ENCODE data around the gene SLC25A46.
"Not testable (repeated sequence)": the region's sequence is repeated elsewhere in the genome, so short reads cannot be mapped to it uniquely, and the experiment has no call there.

SLC25A46 gene

GRCh38 chr5:110727025-110727314, 11.8 kb upstream of the SLC25A46 start:
- Histone ChIP-seq H3K27ac (no peak overlapping the region), H3K36me3 (no peaks in the 10 kb centered on the region), H3K27me3 (no peaks in the 10 kb centered on the region), H3K4me1 (peaks cover 0 to 10% (median 2%) of the 10 kb centered on the region in 4 donors), H3K9me3 (no peaks in the 10 kb centered on the region), H3K4me3 (peak overlapping the region; percentile 34 to 47)
- no peak for DNase-seq
- intact Hi-C loops (cut with DNase I; ENCODE audit: low total_unique reads) = no loop called here
- TF ChIP-seq, protein P1, sequence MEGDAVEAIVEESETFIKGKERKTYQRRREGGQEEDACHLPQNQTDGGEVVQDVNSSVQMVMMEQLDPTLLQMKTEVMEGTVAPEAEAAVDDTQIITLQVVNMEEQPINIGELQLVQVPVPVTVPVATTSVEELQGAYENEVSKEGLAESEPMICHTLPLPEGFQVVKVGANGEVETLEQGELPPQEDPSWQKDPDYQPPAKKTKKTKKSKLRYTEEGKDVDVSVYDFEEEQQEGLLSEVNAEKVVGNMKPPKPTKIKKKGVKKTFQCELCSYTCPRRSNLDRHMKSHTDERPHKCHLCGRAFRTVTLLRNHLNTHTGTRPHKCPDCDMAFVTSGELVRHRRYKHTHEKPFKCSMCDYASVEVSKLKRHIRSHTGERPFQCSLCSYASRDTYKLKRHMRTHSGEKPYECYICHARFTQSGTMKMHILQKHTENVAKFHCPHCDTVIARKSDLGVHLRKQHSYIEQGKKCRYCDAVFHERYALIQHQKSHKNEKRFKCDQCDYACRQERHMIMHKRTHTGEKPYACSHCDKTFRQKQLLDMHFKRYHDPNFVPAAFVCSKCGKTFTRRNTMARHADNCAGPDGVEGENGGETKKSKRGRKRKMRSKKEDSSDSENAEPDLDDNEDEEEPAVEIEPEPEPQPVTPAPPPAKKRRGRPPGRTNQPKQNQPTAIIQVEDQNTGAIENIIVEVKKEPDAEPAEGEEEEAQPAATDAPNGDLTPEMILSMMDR (IDR thresholded peaks at IDR 0.05) = no peak

DNA sequence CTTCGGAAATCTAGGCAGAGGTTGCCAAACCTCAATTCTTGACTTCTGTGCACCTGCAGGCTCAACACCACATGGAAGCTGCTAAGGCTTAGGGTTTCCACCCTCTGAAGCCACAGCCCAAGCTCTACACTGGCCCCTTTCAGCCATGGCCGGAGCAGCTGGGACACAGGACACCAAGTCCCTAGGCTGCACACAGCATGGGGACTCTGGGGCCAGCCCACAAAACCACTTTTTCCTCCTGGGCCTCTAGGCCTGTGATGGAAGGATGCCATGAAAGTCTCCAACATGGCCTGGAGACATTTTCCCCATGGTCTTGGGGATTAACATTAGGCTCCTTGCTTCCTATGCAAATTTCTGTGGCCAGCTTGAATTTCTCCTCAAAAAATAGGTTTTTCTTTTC, 7.3 kb upstream of the SLC25A46 start:
- DNase-seq; H3K27ac ChIP-seq; H3K9me3 ChIP-seq; H3K36me3 ChIP-seq; H3K4me3 ChIP-seq; H3K27me3 ChIP-seq; intact Hi-C loops (cut with DNase I; ENCODE audit: low total_unique reads); H3K4me1 ChIP-seq: not testable (repeated sequence)

DNA sequence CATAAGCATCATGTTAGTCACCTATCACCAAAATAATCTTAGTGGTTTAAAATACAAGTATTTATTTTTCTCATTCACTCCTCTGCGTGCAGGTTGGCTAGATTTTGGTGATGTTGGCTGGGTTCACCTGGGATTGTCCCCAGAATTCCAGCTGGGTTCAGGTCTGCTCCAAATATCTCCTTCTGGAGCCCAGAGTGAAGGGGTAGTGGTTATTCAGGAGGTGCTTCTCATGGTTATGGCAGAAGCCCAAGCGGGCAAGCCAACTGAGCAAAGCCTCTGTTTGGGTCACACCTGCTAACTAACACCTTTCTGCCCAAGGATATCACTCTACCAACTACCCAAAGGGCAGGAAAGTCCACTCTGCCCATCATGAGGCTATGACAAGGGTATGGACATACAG, 4.7 kb upstream of the SLC25A46 start:
- H3K27ac ChIP-seq = no peak overlapping the region
- H3K9me3 ChIP-seq = no peaks in the 10 kb centered on the region
- H3K4me1 ChIP-seq = peaks cover 0 to 4% (median 0%) of the 10 kb centered on the region in 4 donors
- TF ChIP-seq, protein P1 (IDR thresholded peaks at IDR 0.05) = no peak
- DNase-seq = no peak
- no peak overlapping the region for H3K4me3 ChIP-seq
- intact Hi-C loops (cut with DNase I; ENCODE audit: low total_unique reads) = no loop called here
- no peaks in the 10 kb centered on the region for H3K36me3 ChIP-seq
- no peaks in the 10 kb centered on the region for H3K27me3 ChIP-seq

GRCh38 chr5:110735556-110735955, 3.3 kb upstream of the SLC25A46 start:
- Histone ChIP-seq H3K27me3 (no peaks in the 10 kb centered on the region), H3K27ac (no peak overlapping the region), H3K4me3 (no peak overlapping the region), H3K9me3 (no peaks in the 10 kb centered on the region), H3K36me3 (no peaks in the 10 kb centered on the region), H3K4me1 (peaks cover 0 to 12% (median 10%) of the 10 kb centered on the region in 4 donors)
- TF ChIP-seq, protein P1 (IDR thresholded peaks at IDR 0.05) = no peak
- intact Hi-C loops (cut with DNase I; ENCODE audit: low total_unique reads) = no loop called here
- DNase-seq = no peak

DNA sequence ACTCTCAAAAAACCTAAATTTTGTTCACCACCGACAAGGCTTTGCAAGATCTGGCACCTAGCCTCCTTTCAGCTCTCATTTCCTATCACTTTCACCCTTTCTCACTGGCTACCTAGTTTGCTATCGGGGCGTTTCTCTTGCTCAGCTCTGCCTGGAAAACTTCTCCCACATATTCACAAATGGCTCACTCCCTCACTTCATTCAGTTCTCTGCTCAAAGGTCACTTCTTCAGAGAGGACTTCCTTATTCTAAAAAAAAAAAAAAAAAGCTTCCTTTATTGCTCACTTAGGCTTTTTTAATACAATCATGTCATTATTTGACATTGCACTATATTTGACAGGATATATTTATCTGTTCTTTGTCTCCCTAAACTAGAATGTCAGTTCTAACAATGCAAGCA, 2.1 kb upstream of the SLC25A46 start:
- Histone ChIP-seq H3K4me3 (no peak overlapping the region), H3K27ac (no peak overlapping the region), H3K27me3 (no peaks in the 10 kb centered on the region), H3K4me1 (peaks cover 0 to 23% (median 10%) of the 10 kb centered on the region in 4 donors), H3K9me3 (no peaks in the 10 kb centered on the region), H3K36me3 (no peaks in the 10 kb centered on the region)
- no peak for DNase-seq
- TF ChIP-seq, protein P1 (IDR thresholded peaks at IDR 0.05) = no peak
- intact Hi-C loops (cut with DNase I; ENCODE audit: low total_unique reads) = no loop called here

GRCh38 chr5:110738503-110738811, 350 bp upstream of the SLC25A46 start:
- TF ChIP-seq, protein P1 (IDR thresholded peaks at IDR 0.05) = no peak
- H3K9me3 ChIP-seq = no peaks in the 10 kb centered on the region
- intact Hi-C loops (cut with DNase I; ENCODE audit: low total_unique reads) = no loop called here
- no peaks in the 10 kb centered on the region for H3K27me3 ChIP-seq
- no peaks in the 10 kb centered on the region for H3K36me3 ChIP-seq
- DNase-seq = no peak
- peak overlapping the region; percentile 93 for H3K4me3 ChIP-seq
- H3K27ac ChIP-seq = peak overlapping the region; percentile 86 to 88
- peaks cover 0 to 23% (median 10%) of the 10 kb centered on the region in 4 donors for H3K4me1 ChIP-seq

Measured in tibial artery (tissue), 4 donors.